Gastrocnemius medialis (tissue), 4 donors: ENCODE results near the gene NECAB3.

ENCODE experiments used
- CTCF ChIP-seq, 5 experiments: fragments of 450-650 bp in 3 of 5; fragments of 200-600 bp in 2 of 5; sonication (generic) in 2 of 5; IDR thresholded peaks in 4 of 5; conservative IDR thresholded peaks in 1 of 5; 1 replicate in 4 of 5; 2 replicates in 1 of 5; pipeline ENCODE4 v1.5.1; 2016 to 2019; ENCODE audit warnings: antibody characterized with exemption in 5 of 5, mild to moderate bottlenecking in 3 of 5, moderate library complexity in 3 of 5
- POLR2A ChIP-seq, 2 donors: fragments of 450-650 bp; IDR thresholded peaks; one replicate each; pipeline ENCODE4 v1.6.1; 2017; ENCODE audit warnings: antibody characterized with exemption in 2 of 2, mild to moderate bottlenecking in 2 of 2, moderate library complexity in 2 of 2

- TF ChIP-seq CTCF (IDR thresholded peaks at IDR 0.05 in 4 of 5, conservative IDR thresholded peaks at IDR 0.05 in 1 of 5): no peak
- TF ChIP-seq POLR2A (IDR thresholded peaks at IDR 0.05): no peak
Observed at GRCh38 chr20:33702861-33703260, 28.6 kb upstream of the NECAB3 start.
